ENCODE results near the gene CEP55. TPM values are rescaled to one million over a fixed set of nuclear protein-coding genes. Genes with fewer than 3 reads are reported as not detected.

Gene CEP55
- total and polyA plus RNA-seq, 7 donors: 1.4 to 18.2 (median 1.8) TPM; not detected in 2

DNA sequence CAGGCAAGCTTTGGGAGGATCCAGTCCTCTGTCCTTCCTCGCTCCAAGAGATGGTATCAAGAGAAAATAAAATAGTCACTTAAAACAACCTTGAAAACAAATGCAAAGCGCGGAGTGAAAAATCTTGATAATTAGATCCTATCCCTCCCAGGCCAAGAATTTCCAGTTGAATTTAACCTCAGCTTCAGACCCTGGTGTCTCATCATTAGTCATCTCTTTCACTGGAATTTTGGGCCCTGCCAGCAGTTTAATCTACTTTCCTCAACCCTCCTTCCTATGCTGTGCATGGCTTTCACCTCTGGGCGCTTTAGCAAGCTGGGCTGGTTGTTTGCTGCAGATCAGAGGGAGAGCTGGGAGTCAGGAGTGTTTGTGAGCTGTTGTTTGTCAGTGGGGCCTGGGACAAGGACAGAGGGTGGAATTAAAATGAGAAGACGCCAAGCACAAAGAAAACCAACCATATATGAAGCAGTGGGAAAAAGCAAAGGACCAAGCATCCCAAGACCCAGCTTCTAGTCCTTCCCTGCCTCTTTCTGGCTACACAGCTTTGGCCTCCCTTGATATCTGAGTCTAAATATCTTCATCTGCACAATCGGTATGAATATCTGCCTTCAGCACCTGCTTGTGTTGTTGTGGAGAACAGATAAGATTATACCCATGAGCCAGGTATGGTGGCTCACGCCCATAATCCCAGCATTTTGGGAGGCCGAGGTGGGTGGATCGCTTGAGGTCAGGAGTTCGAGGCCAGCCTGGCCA is 27.8 kb upstream of the CEP55 start:
- TF ChIP-seq POLR2AphosphoS5 (IDR thresholded peaks at IDR 0.05) (no peak), EP300 (IDR thresholded peaks at IDR 0.05) (no peak), POLR2A (IDR thresholded peaks at IDR 0.05) (no peak)
- TF ChIP-seq, protein P1, sequence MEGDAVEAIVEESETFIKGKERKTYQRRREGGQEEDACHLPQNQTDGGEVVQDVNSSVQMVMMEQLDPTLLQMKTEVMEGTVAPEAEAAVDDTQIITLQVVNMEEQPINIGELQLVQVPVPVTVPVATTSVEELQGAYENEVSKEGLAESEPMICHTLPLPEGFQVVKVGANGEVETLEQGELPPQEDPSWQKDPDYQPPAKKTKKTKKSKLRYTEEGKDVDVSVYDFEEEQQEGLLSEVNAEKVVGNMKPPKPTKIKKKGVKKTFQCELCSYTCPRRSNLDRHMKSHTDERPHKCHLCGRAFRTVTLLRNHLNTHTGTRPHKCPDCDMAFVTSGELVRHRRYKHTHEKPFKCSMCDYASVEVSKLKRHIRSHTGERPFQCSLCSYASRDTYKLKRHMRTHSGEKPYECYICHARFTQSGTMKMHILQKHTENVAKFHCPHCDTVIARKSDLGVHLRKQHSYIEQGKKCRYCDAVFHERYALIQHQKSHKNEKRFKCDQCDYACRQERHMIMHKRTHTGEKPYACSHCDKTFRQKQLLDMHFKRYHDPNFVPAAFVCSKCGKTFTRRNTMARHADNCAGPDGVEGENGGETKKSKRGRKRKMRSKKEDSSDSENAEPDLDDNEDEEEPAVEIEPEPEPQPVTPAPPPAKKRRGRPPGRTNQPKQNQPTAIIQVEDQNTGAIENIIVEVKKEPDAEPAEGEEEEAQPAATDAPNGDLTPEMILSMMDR (IDR thresholded peaks at IDR 0.05): no peak
- peaks cover 4 to 90% (median 87%) of the 10 kb centered on the region in 4 donors for H3K4me1 ChIP-seq
- intact Hi-C loops (cut with DNase I): no loop called here
- no peaks in the 10 kb centered on the region for H3K27me3 ChIP-seq
- H3K9me3 ChIP-seq: no peaks in the 10 kb centered on the region
- H3K4me3 ChIP-seq: no peak overlapping the region
- no peaks in the 10 kb centered on the region for H3K36me3 ChIP-seq
- no peak for DNase-seq
- 83 to 86% methylated on average over 10 of the region's 10 CpGs for WGBS, 2 donors
- peak overlapping the region; percentile 80 to 95 (median 88) for H3K27ac ChIP-seq

DNA sequence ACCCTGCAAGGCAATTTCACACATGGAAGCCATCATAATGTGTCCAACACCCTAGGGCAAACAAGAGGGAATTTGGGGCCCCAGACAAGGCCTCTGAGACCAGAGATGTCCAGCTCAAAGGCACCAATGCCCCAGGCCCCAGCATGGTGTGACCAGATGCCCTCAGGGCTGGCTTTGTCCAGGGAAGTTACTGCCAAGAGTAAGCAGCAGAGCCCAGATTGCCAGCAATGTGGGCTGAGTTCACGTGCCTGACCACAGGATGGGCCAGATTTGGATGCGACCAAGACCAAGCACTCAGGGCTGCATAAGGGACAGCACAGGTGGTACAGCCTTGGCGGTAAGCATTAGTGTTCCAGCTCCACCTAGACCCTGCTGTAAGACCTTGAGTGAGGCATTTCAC is 27.0 kb upstream of the CEP55 start:
- Histone ChIP-seq H3K27ac (peak overlapping the region; percentile 80 to 95 (median 88)), H3K4me1 (peaks cover 0 to 90% (median 87%) of the 10 kb centered on the region in 4 donors), H3K4me3 (no peak overlapping the region), H3K36me3 (no peaks in the 10 kb centered on the region), H3K9me3 (no peaks in the 10 kb centered on the region), H3K27me3 (no peaks in the 10 kb centered on the region)
- DNase-seq: peak; percentile 69
- WGBS, 2 donors: 92 to 95% methylated on average over 3 of the region's 3 CpGs
- intact Hi-C loops (cut with DNase I): no loop called here
- TF ChIP-seq POLR2AphosphoS5 (IDR thresholded peaks at IDR 0.05): no peak
- TF ChIP-seq POLR2A (IDR thresholded peaks at IDR 0.05): no peak
- no peak for TF ChIP-seq EP300 (IDR thresholded peaks at IDR 0.05)
- TF ChIP-seq, protein P1 (IDR thresholded peaks at IDR 0.05): no peak

DNA sequence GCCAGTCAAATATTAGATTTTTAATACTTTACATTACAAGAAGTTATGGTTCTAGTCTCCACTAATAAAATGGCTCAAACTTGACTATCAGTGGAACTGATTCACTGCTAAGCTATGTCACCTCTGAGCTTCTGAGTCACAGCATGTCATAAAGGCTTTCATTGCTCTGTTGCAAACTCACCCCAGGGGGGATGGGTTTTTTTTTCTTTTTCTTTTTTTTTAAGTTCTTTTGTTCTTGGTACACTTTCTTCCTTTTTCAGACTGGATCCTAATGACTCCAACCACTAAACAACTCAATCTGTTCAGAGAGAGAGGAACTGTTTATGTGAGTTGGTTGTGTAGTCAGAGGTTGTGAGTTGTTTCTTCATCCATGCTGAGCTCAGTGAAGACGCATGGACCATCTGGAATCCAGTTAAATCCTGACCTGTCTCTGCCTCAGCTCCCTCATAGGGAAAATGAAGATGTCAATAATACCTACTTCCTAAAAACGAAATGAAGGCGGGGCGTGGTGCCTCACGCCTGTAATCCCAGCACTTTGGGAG is 25.2 kb upstream of the CEP55 start:
- Histone ChIP-seq H3K9me3 (no peaks in the 10 kb centered on the region), H3K27me3 (no peaks in the 10 kb centered on the region), H3K4me3 (no peak overlapping the region), H3K27ac (peak overlapping the region; percentile 80 to 95 (median 88)), H3K36me3 (no peaks in the 10 kb centered on the region), H3K4me1 (peaks cover 0 to 88% (median 85%) of the 10 kb centered on the region in 4 donors)
- intact Hi-C loops (cut with DNase I): no loop called here
- WGBS, 2 donors: 55 to 72% methylated on average over 5 of the region's 5 CpGs
- peak; percentile 60 for DNase-seq
- peak in 2 of 4 donors; percentile 27 to 72 for TF ChIP-seq EP300 (IDR thresholded peaks at IDR 0.05)
- TF ChIP-seq POLR2AphosphoS5 (IDR thresholded peaks at IDR 0.05): peak; percentile 30 to 78 (median 54)
- no peak for TF ChIP-seq POLR2A (IDR thresholded peaks at IDR 0.05)
- TF ChIP-seq, protein P1 (IDR thresholded peaks at IDR 0.05): no peak

DNA sequence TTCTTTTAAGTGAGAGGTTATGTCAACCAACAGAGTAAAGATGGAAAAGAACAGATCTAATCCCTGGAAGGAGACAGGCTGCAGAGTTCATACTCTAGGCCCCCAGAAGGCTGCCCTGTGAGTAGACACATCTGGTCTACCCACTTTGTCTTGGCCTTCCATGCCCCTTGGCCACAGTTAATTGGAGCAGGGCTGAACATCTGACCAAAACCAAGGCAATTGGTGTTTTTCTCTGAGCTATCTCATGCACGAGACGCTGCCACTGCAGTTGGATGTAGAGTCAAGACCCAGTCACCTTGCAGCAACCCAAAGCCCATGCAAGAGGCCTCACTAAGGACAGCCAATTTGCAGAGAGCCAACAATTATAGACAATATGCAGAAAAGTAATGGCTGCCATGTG is 23.3 kb upstream of the CEP55 start:
- intact Hi-C loops (cut with DNase I): no loop called here
- TF ChIP-seq POLR2AphosphoS5 (IDR thresholded peaks at IDR 0.05) (no peak), EP300 (IDR thresholded peaks at IDR 0.05) (no peak), POLR2A (IDR thresholded peaks at IDR 0.05) (no peak)
- TF ChIP-seq, protein P1 (IDR thresholded peaks at IDR 0.05): no peak
- Histone ChIP-seq H3K4me3 (no peak overlapping the region), H3K9me3 (no peaks in the 10 kb centered on the region), H3K36me3 (no peaks in the 10 kb centered on the region), H3K27me3 (no peaks in the 10 kb centered on the region), H3K4me1 (peaks cover 0 to 93% (median 86%) of the 10 kb centered on the region in 4 donors), H3K27ac (peak overlapping the region; percentile 80 to 95 (median 88))
- DNase-seq: peak; percentile 36
- 94 to 95% methylated on average over 2 of the region's 2 CpGs for WGBS, 2 donors

Data from sigmoid colon (tissue), 7 donors.